CD4-positive, alpha-beta T cell treated with Interleukin-4 for 4 hours (primary cell): ENCODE measurements around the gene AKR1E2.
"Not testable (repeated sequence)": the region's sequence is repeated elsewhere in the genome, so short reads cannot be mapped to it uniquely, and the experiment has no call there.

Experiments
- DNase-seq: peaks from one replicate; pipeline ENCODE4 v3.0.0-alpha.2; 2020

The AKR1E2 gene

DNA sequence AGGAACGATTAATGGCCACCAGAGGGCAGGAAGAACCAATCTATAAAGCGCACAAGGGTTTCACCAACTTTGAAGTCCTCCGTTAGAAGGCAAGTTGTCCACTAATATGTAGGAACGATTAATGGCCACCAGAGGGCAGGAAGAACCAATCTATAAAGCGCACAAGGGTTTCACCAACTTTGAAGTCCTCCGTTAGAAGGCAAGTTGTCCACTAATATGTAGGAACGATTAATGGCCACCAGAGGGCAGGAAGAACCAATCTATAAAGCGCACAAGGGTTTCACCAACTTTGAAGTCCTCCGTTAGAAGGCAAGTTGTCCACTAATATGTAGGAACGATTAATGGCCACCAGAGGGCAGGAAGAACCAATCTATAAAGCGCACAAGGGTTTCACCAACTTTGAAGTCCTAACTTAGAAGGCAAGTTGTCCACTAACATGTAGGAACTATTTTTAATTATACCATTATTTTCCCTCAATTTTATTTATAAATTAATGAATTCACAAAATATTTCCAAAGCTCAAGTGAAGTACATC, 10.3 kb upstream of the AKR1E2 start:
- DNase-seq: not testable (repeated sequence)

GRCh38 chr10:4816966-4817365, 9.0 kb upstream of the AKR1E2 start:
- DNase-seq: no peak

- DNase-seq: no peak
Observed at GRCh38 chr10:4819067-4819466, 6.9 kb upstream of the AKR1E2 start.

GRCh38 chr10:4819707-4820106, 6.3 kb upstream of the AKR1E2 start:
- no peak for DNase-seq

DNA sequence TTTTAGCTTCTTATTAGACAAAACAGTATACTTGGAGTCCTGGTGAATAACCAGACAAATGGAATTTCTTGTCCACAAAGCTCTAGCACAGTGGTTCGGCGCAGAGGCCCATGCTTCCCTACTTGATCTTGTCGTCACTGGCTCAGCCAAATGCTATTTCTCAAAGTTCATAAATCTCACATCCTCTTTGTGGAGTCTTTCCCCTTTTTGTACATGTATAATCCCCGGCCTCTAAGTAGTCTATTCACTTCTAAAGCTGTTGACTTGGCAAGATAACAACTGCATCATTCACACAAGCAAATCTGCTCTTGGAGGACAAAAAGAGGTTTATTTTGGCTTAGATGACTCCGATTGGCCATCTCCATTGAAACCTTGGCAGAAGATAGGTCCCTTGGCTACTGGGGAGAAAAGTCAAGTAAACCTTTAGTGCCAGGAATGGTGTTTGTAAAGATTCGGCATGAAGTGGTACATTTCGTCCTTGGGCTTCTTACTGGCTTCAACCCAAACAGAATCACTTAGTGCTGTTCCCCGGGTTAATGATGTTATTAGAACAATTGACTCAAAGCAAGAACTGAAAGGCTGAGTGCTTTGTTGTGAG, 5.1 kb upstream of the AKR1E2 start:
- DNase-seq: no peak

- no peak for DNase-seq
Observed at GRCh38 chr10:4822208-4822607, 3.8 kb upstream of the AKR1E2 start.

DNA sequence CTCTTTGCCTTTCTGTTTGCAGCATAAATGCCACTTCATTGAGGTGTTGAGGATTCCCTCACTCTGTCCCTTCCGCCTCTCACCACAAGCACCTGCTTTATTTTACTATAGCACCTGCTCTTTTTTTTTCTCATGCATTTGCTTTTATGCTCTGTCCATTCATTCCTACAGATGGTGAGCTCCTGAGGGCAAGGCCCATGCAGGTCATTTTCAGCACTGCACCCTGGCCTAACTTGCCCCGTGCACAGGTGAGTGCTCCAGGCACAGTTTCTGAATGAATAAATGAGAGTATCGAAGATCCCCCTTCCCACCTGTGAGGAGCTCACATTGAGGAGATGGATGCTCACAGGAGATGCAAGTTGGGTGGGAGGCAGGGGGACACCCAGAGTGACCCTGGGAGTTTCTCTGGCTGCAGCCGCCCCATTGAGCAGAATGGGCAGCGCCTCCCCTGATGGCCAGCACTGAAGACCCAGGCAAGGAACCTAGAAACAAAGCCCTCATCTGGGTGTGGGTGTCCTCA, 1.2 kb upstream of the AKR1E2 start:
- DNase-seq: no peak

- DNase-seq: no peak
Observed at GRCh38 chr10:4825456-4825867, 545 bp upstream of the AKR1E2 start.

DNA sequence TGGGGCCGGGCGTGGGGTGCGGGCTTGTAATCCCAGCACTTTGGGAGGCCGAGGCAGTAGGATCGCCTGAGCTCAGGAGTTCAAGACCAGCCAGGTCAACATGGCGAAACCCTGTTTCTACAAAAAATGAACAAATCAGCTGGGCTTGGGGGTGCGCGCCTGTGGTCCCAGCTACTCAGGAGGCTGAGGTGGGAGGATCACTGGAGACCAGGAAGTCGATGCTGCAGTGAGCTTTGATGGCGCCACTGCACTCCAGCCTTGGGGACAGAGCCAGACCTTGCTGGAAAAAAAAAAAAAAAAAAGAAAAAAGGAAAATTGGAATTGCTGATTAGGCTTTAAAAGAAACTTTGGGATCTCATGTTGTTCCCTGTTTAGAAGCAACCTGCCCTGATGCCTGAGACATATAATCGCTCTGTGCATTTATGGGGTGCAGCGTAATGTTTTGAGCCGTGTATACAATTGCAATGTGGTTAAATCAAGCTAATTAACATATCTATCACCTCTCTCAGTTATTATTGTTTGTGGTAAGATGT, 851 bp downstream of the AKR1E2 start:
- no peak for DNase-seq

- DNase-seq: no peak
Observed at GRCh38 chr10:4828005-4828404, 2.0 kb downstream of the AKR1E2 start.

DNA sequence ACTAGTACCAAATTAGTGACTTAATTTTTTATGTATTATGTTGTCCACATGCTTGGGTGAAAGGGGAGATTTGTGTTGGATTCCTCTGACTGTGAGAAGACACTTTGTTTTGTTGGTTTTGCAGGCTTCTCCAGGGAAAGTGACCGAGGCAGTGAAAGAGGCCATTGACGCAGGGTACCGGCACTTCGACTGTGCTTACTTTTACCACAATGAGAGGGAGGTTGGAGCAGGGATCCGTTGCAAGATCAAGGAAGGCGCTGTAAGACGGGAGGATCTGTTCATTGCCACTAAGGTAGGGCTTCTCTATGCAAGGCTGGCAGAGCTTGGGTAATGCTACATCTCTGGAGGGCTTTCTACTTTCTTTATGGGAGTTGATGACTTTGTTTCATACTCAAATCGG, 4.5 kb downstream of the AKR1E2 start:
- no peak for DNase-seq

DNA sequence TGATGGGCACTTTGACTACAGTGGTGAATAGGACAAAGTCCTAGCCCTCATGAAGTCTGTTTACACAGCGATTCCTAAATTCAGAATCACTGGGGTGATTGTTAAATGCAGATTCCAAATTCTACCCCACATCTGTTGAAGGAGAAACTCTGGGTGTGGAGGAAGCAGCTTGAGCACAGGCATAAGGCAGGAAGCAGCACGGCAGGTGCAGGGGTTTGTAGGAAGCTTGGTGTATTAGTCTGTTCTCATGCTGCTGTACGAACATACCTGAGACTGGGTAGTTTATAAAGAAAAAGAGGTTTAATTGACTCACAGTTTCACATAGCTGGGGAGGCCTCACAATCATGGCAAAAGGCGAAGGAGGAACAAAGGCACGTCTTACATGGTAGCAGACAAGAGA, 5.1 kb downstream of the AKR1E2 start:
- DNase-seq: no peak

GRCh38 chr10:4833286-4833685, 7.3 kb downstream of the AKR1E2 start:
- DNase-seq: no peak

DNA sequence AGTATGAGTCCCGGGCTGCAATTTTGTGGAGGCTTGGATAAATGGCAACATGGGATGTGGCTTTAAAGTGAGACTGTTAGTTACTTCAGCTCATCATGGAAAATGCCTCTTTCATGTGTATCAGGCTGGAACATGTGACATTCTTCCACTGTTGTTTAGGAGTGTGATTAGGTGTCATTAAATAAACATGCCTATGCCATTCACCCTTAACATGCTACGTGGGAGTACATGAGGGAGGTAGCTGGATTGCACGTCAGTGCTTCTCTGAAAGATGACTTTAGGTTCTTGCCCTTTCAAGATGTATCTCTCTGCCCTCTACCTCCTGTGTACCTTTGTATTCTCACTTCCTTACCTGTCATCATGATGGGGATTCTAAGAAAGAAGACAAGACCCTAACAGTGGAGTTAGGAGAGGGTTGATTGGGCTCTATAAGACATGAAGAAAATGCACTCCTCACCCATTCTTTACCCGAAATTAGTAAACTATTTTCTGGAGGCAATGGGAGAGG, 8.9 kb downstream of the AKR1E2 start:
- no peak for DNase-seq

- peak; percentile 27 for DNase-seq
Observed at GRCh38 chr10:4835494-4835918, 9.5 kb downstream of the AKR1E2 start.

- DNase-seq: no peak
Observed at GRCh38 chr10:4836416-4836969, 10.5 kb downstream of the AKR1E2 start.

- no peak for DNase-seq
Observed at GRCh38 chr10:4837551-4837950, 11.5 kb downstream of the AKR1E2 start.

DNA sequence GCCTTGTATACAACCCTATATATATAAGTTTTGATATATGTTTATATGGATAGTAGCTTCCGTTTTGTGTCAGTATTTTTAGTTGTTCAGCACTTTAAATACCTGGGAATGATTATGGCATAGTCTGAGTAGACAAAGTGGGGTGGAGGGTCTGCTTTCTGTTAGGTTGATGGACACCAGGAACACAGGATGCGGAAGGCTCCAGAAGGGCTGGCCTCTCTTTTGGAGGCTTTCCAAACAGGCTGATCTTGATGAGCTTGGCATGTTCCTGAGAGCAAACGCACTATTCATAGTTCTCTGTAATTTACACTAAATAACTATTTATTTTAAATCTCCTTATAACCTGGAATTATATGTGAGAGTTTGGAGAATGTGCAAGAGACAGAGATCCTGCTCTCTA, 12.7 kb downstream of the AKR1E2 start:
- no peak for DNase-seq

DNA sequence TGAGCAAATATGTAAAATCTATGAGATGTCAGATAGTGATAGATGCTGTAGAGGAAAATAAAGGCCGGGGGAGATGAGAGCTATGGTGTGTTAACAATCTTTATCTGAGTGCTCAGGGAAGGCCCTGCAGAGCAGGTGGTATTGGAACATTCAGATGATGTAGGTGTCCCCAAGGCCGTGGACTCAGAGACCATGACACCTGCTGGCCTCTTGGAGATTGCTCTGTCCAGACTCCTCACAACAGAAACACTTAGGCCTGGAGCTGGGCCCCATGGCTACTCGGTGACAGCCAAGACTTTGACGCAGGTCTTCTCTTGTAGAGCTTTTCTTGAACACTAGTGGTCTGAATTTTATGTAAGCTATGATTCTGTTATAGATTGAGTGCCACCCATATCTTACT, 13.3 kb downstream of the AKR1E2 start:
- no peak for DNase-seq

DNA sequence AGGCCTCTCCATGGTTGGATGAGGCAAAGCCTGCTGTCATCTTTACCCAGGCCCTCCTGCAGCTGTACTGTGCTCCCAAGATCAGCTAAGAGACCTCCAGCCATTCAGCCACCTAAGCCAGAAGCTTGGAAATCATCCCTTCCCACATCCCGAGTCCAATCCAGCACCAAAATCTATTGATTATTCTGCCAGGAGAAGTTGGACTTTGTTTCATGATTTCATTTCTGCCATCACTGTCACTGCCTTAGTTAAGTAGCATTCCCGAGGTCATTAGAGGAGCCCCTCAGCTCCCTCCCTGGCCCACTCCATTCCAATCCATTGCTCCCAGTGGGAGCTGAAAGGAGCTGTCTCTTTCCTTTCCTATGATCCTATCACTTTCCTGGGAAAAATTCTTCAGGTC, 14.1 kb downstream of the AKR1E2 start:
- DNase-seq: no peak

DNA sequence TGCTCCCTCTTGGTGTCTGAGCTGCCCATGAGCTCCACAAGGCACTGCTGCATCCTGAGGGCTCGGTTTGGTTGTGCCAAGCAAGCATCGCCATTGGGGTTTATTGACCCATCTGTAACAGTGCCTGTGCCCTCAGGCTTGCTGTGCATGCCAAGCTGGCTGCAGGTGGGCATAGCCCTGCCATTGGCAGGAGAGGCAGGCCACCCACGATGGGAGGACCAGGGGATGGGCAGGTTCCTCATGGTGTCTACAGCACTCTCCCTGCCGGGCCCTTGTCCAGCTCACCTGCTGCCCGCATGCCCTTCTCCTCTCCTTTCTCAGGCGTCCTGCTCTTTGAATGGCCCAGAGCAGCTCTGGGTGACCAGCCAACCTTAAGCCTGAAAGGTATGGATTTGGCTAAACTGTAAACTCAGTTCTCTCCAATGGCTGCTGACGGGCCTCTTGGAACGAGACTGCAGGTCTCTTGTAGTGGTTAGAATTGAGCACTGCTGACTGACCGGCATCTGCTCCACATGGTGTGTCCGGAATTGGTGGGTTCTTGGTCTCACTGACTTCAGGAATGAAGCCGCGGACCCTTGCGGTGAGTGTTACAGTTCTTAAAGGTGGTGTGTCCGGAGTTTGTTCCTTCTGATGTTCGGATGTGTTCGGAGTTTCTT, 17.6 kb downstream of the AKR1E2 start:
- no peak for DNase-seq

- DNase-seq: no peak
Observed at GRCh38 chr10:4844864-4845263, 18.9 kb downstream of the AKR1E2 start.

GRCh38 chr10:4845766-4846165, 19.8 kb downstream of the AKR1E2 start:
- no peak for DNase-seq

- DNase-seq: no peak
Observed at GRCh38 chr10:4846775-4847174, 20.8 kb downstream of the AKR1E2 start.
